DOHH2 (cell line): ENCODE data around the gene C14orf180.

Source experiments
- H3F3A ChIP-seq: fragments of 200-600 bp; sonication (generic), shearing (Covaris generic); 2 replicates; pipeline ENCODE4 v1.6.0; 2016; ENCODE audit warnings: antibody characterized with exemption, mild to moderate bottlenecking; ENCODE audit not compliant: control insufficient read depth, insufficient read depth
- H3K27ac ChIP-seq: fragments of 200-600 bp; sonication (generic); 2 replicates; pipeline ENCODE4 v1.5.1; 2014; ENCODE audit warnings: low read depth, mild to moderate bottlenecking, low read length, moderate library complexity
- H3K27me3 ChIP-seq: fragments of 200-600 bp; sonication (generic); 2 replicates; pipeline ENCODE4 v1.6.1; 2014; ENCODE audit warnings: mild to moderate bottlenecking, low read length, mixed read lengths; ENCODE audit not compliant: control insufficient read depth
- H3K36me3 ChIP-seq: fragments of 200-600 bp; sonication (generic); 2 replicates; pipeline ENCODE4 v1.6.1; 2014; ENCODE audit warnings: mild to moderate bottlenecking, low read length, moderate library complexity, mixed read lengths; ENCODE audit not compliant: control insufficient read depth
- H3K4me1 ChIP-seq: fragments of 200-600 bp; sonication (generic); 2 replicates; pipeline ENCODE4 v1.6.1; 2014; ENCODE audit warnings: mild to moderate bottlenecking, low read length, mixed read lengths; ENCODE audit not compliant: control insufficient read depth
- H3K4me2 ChIP-seq: fragments of 200-600 bp; sonication (generic); 2 replicates; pipeline ENCODE4 v1.6.0; 2014; ENCODE audit warnings: mild to moderate bottlenecking, low read length, moderate library complexity
- H3K4me3 ChIP-seq: fragments of 200-600 bp; sonication (generic); 2 replicates; pipeline ENCODE4 v1.5.1; 2014; ENCODE audit warnings: mild to moderate bottlenecking, low read length, mixed read lengths
- H3K79me2 ChIP-seq: fragments of 200-600 bp; sonication (generic); 2 replicates; pipeline ENCODE4 v1.6.1; 2014; ENCODE audit warnings: mild to moderate bottlenecking, low read length, mixed read lengths; ENCODE audit not compliant: control insufficient read depth
- H3K9me2 ChIP-seq: fragments of 200-600 bp; sonication (generic); replicated peaks from 2 replicates; pipeline ENCODE4 v1.6.1; 2014; ENCODE audit warnings: mild to moderate bottlenecking, low read length, mixed read lengths; ENCODE audit not compliant: control insufficient read depth
- H3K9me3 ChIP-seq: fragments of 200-600 bp; sonication (generic); 2 replicates; pipeline ENCODE4 v1.6.1; 2014; ENCODE audit warnings: antibody characterized with exemption, low read length, mixed read lengths; ENCODE audit not compliant: control insufficient read depth, insufficient read depth
- H4K20me1 ChIP-seq: fragments of 200-600 bp; sonication (generic); 2 replicates; pipeline ENCODE4 v1.6.0; 2014; ENCODE audit warnings: low read depth, mild to moderate bottlenecking, antibody characterized with exemption, low read length, moderate library complexity; ENCODE audit not compliant: control insufficient read depth, insufficient read depth
- EZH2phosphoT487 ChIP-seq: fragments of 200-600 bp; sonication (generic); IDR thresholded peaks from 2 replicates; pipeline ENCODE4 v1.6.1; 2017; ENCODE audit warnings: borderline replicate concordance, mild to moderate bottlenecking, antibody characterized with exemption, low read length, moderate library complexity, mixed read lengths
- TF ChIP-seq, protein P1 (sequence below): fragments of 200-600 bp; sonication (generic); IDR thresholded peaks from one replicate; pipeline ENCODE4 v1.5.1; 2014; ENCODE audit warnings: antibody characterized with exemption, mild to moderate bottlenecking, low read depth, low read length; ENCODE audit not compliant: poor library complexity, severe bottlenecking

Gene C14orf180

DNA sequence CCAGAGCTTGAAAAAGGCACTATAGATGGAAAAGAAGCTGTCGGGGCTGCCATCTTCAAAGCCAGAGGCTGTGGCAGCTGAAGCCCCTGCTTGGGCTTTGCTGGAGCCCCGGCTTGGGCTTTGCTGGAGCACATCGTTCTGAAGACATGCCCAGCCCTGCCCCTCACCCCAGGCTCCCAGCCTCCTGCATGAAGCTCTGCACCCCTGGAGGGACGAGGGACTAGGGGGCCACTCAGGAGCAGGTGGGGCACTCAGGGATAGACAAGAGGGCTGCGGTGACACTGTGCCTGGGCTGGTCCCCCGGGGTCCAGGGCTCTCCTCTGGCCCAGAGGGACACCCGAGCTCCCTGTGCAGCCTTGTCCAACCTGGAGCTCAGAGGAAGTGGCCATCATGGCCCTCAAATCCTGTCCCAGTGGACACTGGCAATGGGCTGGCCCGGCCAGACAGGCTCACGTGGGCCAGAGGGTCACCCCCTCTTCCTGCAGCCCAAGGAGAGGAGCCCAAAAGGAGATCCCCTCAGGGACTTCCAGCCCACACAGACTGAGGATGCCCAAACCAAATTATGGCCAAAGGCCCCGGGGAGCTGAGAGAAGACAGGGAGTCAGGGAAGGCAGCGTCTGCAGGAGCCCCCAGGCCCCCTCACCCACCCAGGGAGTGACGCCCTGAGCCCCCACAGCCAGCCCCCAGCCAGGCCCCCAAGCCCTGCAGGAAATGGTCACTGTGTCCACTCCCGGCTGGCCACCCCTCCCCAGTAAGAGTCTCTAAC is 23.1 kb upstream of the C14orf180 start:
- TF ChIP-seq EZH2phosphoT487, result no peak
- TF ChIP-seq, protein P1, sequence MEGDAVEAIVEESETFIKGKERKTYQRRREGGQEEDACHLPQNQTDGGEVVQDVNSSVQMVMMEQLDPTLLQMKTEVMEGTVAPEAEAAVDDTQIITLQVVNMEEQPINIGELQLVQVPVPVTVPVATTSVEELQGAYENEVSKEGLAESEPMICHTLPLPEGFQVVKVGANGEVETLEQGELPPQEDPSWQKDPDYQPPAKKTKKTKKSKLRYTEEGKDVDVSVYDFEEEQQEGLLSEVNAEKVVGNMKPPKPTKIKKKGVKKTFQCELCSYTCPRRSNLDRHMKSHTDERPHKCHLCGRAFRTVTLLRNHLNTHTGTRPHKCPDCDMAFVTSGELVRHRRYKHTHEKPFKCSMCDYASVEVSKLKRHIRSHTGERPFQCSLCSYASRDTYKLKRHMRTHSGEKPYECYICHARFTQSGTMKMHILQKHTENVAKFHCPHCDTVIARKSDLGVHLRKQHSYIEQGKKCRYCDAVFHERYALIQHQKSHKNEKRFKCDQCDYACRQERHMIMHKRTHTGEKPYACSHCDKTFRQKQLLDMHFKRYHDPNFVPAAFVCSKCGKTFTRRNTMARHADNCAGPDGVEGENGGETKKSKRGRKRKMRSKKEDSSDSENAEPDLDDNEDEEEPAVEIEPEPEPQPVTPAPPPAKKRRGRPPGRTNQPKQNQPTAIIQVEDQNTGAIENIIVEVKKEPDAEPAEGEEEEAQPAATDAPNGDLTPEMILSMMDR, result no peak
- no peak overlapping the region for H3K27ac ChIP-seq
- no peaks in the 10 kb centered on the region for H3K79me2 ChIP-seq
- H4K20me1 ChIP-seq, result no peaks in the 10 kb centered on the region
- H3K9me2 ChIP-seq, result no peaks in the 10 kb centered on the region
- H3F3A ChIP-seq, result no peaks in the 10 kb centered on the region
- no peak overlapping the region for H3K4me3 ChIP-seq
- H3K36me3 ChIP-seq, result no peaks in the 10 kb centered on the region
- H3K9me3 ChIP-seq, result no peaks in the 10 kb centered on the region
- no peaks in the 10 kb centered on the region for H3K4me1 ChIP-seq
- no peak overlapping the region for H3K4me2 ChIP-seq
- no peaks in the 10 kb centered on the region for H3K27me3 ChIP-seq

DNA sequence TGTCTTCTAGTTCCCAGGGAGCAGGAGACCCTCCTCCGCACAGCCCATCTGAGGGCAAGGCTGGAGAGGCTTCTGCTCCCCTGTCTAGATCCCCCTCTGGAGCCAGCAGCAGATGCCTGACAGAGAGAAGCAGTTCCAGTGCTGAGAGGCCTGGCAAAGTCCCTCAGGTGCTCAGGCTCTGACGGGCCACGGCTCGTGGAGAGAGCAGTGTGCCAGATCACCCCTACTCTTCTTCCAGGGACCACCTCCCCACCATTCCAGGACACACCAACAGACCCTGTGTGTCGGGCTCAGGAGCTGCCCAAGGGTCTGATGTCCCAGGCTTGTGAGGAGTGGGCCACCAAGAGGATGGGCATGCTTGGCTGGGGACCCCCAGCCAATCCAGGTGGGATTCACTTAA is 22.5 kb upstream of the C14orf180 start:
- no peak overlapping the region for H3K4me3 ChIP-seq
- no peaks in the 10 kb centered on the region for H4K20me1 ChIP-seq
- H3K9me2 ChIP-seq, result no peaks in the 10 kb centered on the region
- no peaks in the 10 kb centered on the region for H3K9me3 ChIP-seq
- no peaks in the 10 kb centered on the region for H3K36me3 ChIP-seq
- H3K4me1 ChIP-seq, result no peaks in the 10 kb centered on the region
- H3K27me3 ChIP-seq, result no peaks in the 10 kb centered on the region
- no peak overlapping the region for H3K4me2 ChIP-seq
- H3K79me2 ChIP-seq, result no peaks in the 10 kb centered on the region
- no peak overlapping the region for H3K27ac ChIP-seq
- no peaks in the 10 kb centered on the region for H3F3A ChIP-seq
- no peak for TF ChIP-seq EZH2phosphoT487
- TF ChIP-seq, protein P1, result no peak

DNA sequence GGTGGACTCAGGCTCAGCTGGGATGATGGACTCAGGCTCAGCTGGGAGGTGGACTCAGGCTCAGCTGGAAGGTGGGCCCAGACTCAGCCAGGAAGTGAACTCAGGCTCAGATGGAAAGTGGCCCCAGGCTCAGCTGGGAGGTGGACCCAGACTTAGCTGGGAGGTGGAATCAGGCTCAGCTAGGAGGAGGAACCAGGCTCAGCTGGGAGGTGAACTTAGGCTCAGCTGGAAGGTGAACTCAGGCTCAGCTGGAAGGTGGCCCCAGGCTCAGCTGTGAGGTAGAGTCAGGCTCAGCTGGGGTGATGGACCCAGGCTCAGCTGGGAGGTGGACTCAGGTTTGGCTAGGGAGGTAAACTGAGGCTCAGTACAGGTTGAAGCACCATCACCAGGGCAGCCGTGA is 21.8 kb upstream of the C14orf180 start:
- H3F3A ChIP-seq, result no peaks in the 10 kb centered on the region
- no peaks in the 10 kb centered on the region for H3K4me1 ChIP-seq
- no peaks in the 10 kb centered on the region for H3K36me3 ChIP-seq
- H3K9me2 ChIP-seq, result no peaks in the 10 kb centered on the region
- TF ChIP-seq, protein P1, result no peak
- no peak for TF ChIP-seq EZH2phosphoT487
- H3K4me2 ChIP-seq, result no peak overlapping the region
- H3K79me2 ChIP-seq, result no peaks in the 10 kb centered on the region
- no peak overlapping the region for H3K4me3 ChIP-seq
- H3K27me3 ChIP-seq, result no peaks in the 10 kb centered on the region
- no peaks in the 10 kb centered on the region for H4K20me1 ChIP-seq
- no peaks in the 10 kb centered on the region for H3K9me3 ChIP-seq
- no peak overlapping the region for H3K27ac ChIP-seq
